Stimulated activated CD8-positive, alpha-beta memory T cell treated with anti-CD3 and anti-CD28 coated beads, Interleukin-15, amount 100 ng/mL, for 48 hours (primary cell): ENCODE data around the gene DCP1B.

Experiments used
- DNase-seq, 2 donors: peaks; one replicate each; pipeline ENCODE4 v3.0.0-alpha.2; 2020; ENCODE audit warnings: low read depth in 2 of 2

Gene DCP1B

GRCh38 chr12:1934831-1935230 is 69.4 kb downstream of the DCP1B start:
- no peak for DNase-seq

- no peak for DNase-seq
Measured at GRCh38 chr12:1934068-1934467, 70.2 kb downstream of the DCP1B start.

GRCh38 chr12:1933342-1934051 is 70.8 kb downstream of the DCP1B start:
- DNase-seq, result no peak

GRCh38 chr12:1932264-1932777 is 71.9 kb downstream of the DCP1B start:
- DNase-seq, result no peak

- no peak for DNase-seq
Measured at GRCh38 chr12:1931642-1932041, 72.6 kb downstream of the DCP1B start.

GRCh38 chr12:1930803-1931597 is 73.3 kb downstream of the DCP1B start:
- no peak for DNase-seq

- no peak for DNase-seq
Measured at GRCh38 chr12:1929985-1930802, 74.1 kb downstream of the DCP1B start.

GRCh38 chr12:1929241-1929984 is 74.8 kb downstream of the DCP1B start:
- DNase-seq, result no peak

GRCh38 chr12:1928439-1929121 is 75.7 kb downstream of the DCP1B start:
- DNase-seq, result no peak

GRCh38 chr12:1927751-1928351 is 76.4 kb downstream of the DCP1B start:
- no peak for DNase-seq

- no peak for DNase-seq
Measured at GRCh38 chr12:1927051-1927680, 77.1 kb downstream of the DCP1B start.

- DNase-seq, result no peak
Measured at GRCh38 chr12:1926251-1926657, 78.0 kb downstream of the DCP1B start.

GRCh38 chr12:1925684-1926006 is 78.6 kb downstream of the DCP1B start:
- no peak for DNase-seq

GRCh38 chr12:1924996-1925683 is 79.1 kb downstream of the DCP1B start:
- DNase-seq, result no peak

GRCh38 chr12:1922985-1923384 is 81.3 kb downstream of the DCP1B start:
- DNase-seq, result no peak

GRCh38 chr12:1922075-1922709 is 82.1 kb downstream of the DCP1B start:
- DNase-seq, result no peak

- DNase-seq, result no peak
Measured at GRCh38 chr12:1920971-1921370, 83.3 kb downstream of the DCP1B start.

GRCh38 chr12:1920436-1920835 is 83.8 kb downstream of the DCP1B start:
- DNase-seq, result no peak

- DNase-seq, result no peak
Measured at GRCh38 chr12:1919763-1920162, 84.5 kb downstream of the DCP1B start.
